ENCODE measurements around the gene DISC1.
"Not testable (repeated sequence)": the region's sequence is repeated elsewhere in the genome, so short reads cannot be mapped to it uniquely, and the experiment has no call there.

The DISC1 gene

DNA sequence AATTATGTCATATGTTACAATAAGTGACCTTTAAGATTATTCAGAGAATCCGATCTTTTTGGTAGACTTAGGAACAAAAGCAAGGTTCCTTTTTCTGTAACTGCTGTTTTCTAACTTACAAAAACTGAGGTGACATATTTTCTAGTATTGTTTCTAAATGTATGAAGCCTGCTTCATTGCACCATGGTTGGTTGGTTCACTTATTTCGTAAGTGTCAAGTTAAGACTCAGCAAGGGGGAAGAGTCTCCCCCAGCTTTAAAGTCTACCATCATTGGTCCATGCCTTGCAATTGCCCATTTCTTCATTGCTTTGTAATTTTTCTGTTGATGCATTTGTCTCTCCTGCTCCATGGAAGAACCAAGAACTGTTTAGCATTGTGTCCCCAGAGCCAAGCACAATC lies 136.9 kb downstream of the DISC1 start:
- DNase-seq (ENCODE audit: low read depth in 1 of 2, low spot score in 1 of 2), result no peak

DNA sequence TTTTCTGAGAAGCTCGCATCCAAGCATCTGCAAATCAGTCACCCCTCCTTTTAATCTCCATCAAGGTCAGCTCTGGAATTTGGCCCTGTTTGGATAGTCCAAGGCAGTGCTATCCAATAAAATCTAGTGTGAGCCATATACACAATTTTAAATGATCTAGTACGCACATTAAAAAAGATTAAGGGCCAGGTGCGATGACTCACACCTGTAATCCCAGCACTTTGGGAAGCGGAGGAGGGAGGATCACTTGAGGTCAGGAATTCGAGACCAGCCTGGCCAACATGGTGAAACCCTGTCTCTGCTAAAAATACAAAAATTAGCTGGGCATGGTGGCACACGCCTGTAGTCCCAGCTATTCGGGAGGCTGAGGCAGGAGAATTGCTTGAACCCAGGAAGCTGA lies 139.2 kb downstream of the DISC1 start:
- not testable (repeated sequence) for DNase-seq (ENCODE audit: low read depth in 1 of 2, low spot score in 1 of 2)

DNA sequence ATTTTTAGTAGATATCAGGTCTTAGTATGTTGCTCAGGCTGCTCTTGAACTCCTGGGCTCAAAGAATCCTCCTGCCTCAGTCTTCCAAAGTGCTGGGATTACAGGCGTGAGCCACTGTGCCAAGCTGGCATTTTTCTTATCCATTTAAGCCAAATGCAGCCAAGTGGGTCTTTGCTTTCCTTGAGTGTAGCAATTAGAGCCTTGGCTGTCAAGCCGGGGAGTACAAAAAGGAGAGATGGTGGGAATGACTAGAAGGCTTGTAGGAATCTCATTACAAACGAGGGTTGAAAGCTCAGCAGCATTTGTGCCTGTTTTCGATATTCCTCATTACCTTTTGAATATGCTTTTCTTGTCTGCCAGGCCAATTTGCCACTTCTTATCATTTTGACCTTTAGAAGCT lies 140.9 kb downstream of the DISC1 start:
- DNase-seq (ENCODE audit: low read depth in 1 of 2, low spot score in 1 of 2), result no peak

DNA sequence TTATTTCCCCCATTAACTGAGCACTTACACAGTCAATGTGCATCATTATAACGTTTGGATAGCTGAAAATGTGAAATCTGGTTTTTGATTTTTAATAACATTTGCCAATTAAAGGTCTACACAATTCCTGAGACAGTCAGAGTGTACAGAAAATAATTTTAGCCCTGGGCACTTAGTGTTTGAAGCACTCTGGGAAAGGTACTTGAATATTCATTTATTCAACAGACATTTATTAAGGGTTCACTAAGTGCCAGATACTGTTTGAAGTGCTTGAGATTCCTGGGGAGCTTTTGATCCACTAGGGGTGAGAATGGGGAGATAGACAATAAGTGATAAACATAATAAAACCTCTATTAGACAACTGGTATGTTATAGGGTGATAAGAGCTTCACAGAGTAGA lies 141.8 kb downstream of the DISC1 start:
- no peak for DNase-seq (ENCODE audit: low read depth in 1 of 2, low spot score in 1 of 2)

DNA sequence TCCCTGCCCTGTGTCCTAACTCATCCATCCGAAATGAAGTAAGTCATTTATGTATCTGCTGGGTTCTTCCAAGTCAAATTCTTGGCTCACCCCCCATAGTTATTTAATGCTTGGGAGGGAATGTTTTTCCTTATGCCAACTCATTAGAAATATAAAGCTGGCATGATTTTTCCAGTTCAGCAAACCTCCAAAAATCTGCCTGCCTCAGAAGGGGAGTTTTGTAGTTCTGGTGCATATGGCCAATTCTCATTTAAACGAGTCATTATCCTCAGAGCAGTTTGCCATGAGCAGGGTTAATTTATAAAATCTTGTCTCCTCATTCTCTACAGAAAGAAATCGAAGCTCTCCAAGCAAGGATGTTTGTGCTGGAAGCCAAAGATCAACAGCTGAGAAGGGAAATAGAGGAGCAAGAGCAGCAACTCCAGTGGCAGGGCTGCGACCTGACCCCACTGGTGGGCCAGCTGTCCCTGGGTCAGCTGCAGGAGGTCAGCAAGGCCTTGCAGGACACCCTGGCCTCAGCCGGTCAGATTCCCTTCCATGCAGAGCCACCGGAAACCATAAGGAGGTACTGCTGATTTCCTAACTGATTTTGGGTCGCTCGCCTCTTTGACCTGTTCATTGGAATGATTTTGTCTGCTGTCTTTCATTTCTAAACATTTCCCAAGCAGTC lies 144.1 kb downstream of the DISC1 start:
- DNase-seq (ENCODE audit: low read depth in 1 of 2, low spot score in 1 of 2), result no peak

DNA sequence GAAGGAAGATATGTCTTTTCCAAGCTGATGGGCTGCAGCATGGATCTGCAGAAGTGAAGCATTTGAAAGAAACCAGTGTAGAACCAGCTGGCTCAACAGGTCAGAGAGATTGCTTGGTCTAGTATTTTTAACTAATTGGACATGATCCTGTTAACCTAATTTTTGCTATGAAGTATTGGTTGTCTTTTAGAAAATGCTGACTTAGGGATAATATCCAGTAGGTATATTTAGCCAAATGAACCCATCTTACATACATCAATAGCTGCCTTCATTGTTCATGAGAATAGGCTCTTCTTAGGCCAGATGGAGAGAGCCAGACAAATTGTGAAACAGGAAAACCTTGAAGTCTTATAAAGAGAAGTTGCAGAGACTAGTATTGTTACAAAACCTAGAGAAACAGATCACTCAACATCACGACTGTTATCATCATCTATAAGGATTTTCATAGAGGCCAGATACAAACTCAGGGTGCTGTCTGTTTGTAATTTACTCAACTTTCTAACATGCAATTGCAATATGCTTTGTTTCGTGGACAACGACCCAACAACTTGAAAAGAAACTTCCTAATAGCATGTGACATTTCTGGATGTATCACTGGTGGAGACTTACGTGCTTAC lies 148.2 kb downstream of the DISC1 start:
- DNase-seq (ENCODE audit: low read depth in 1 of 2, low spot score in 1 of 2), result no peak

DNA sequence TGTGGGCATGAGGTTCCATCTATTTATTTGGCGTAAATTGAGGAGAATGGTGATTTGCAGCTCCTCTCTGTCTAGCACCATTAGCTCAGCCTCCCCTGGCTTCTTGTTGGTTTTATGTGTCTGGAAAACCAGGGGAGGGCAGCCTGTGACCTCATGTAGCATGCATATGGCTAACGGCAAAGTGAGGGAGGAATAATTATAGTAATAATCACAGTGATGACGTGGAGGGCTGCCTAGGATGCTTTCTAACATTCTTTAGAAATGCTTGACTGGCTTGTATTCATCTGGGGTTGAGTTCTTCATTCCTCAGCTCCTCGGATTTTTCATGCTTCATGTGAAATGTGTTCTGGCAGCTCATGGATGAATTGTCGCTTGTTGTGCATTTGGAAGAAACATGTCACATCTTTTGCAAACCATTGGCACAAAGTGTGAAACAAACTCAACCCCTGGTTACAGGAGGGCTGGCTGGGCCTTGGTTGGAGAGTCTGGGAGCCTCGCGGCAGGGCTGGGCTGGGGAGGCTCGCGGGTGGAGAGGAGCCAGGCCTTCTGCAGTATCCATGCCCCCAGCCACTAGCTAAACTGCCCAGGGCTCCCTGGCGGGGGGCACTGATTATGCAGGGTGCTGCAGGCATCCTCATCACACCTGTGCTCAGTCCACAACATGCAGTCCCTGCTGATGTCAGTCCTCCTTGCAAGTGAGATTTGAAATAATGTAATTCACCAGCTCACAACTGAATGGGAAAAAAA lies 149.6 kb downstream of the DISC1 start:
- DNase-seq (ENCODE audit: low read depth in 1 of 2, low spot score in 1 of 2), result no peak

DNA sequence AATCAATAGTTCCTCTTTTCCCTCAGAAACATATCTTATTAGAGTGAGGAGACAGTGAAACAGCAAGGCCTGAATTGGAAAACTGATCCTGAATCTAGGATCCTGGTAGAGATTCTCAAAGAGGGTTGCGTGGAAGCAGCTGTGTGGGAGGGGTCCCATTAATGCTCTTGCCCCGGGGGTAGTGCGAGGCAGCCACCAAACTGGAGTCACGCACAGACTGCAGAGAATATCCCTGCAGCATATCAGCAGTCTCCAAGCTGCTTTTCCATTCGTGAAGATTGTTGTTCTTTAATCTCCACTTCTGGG lies 150.1 kb downstream of the DISC1 start:
- DNase-seq (ENCODE audit: low read depth in 1 of 2, low spot score in 1 of 2), result no peak

DNA sequence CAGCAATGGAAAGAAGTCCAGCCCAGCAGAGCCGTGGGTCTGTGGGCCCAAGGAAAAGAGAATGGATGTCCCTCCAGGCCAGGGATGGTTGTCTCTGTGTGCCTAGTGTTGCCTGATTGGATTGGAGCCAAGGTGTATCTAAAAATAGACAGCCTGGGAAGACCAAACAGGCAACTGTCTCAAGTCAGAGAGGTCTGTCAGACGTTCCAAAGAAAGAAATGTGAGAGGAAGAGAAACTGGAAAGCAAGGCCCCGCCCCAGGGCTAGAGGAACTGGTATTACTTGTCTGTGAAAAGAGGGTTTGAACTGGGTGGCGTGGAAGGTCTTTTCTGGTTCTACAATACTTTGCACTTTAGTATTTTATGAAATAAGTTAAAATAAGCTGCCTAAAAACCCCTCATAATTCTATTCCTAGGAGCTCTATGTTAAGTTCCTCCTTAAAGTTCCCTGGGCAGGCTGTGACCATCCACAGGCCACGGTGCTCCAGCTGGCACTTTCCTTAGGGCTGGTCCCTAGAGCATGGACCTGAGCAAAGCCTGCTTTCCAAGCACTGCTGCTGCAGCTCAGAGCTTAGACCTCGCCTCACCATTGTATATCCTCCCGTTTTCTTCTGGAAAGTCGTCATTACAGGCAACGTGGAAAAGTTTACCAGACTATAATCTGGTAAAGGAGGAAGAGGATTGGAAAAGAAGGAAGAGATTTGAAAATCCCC lies 151.6 kb downstream of the DISC1 start:
- DNase-seq (ENCODE audit: low read depth in 1 of 2, low spot score in 1 of 2), result no peak

DNA sequence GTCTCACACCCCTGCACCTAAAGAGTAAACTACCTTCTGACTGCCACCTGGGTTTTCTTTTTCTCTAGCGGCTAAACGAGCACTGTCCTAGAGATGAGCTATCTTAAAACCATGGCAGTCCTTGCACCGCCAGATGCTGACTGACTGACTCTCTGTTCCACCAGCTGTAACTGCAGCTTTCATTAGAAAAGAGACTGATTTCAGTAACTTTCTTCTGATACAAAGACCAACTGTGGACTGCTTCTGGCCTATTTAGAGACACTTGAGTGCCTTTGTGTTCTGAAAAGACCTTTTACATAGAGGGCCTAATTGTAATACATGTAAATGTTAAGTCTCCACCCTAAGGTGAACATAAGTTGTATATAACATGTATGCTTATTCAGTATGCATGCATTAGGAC lies 152.5 kb downstream of the DISC1 start:
- DNase-seq (ENCODE audit: low read depth in 1 of 2, low spot score in 1 of 2), result no peak

DNA sequence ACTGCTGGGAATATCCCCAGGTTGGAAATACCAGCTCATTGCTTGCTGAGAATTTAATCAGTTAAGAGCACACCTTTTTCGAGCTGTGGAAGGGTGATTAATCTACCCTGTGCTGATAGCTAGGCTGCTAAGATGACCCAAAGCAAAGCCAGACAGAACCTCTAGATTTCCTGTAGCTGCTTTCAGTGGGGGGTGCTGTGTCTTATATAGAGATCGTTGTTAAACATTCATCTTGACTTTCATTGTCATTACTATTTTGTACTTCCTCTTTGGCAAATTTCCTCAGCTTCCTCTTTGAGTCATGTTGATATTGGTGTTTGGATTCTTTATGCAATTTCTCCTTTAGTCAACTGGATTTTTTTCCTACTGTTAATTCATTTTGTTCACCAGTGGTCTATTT lies 155.3 kb downstream of the DISC1 start:
- DNase-seq (ENCODE audit: low read depth in 1 of 2, low spot score in 1 of 2), result no peak

DNA sequence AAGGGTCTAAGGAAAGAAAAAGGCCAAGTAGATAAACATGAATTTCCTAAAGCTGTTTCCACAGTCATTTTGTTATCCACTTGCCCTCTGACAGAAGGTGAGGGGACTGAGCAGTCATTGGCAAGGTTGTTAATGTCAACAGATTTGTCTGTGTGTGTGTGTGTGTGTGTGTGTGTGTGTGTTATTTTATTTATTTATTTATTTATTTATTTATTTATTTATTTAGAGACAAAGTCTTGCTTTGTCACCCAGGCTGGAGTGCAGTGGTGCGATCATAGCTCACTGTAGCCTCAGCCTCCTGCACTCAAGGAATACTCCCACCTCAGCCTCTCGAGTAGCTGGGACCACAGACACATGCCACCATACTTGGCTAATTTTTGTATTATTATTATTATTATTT lies 158.5 kb downstream of the DISC1 start:
- not testable (repeated sequence) for DNase-seq (ENCODE audit: low read depth in 1 of 2, low spot score in 1 of 2)

DNA sequence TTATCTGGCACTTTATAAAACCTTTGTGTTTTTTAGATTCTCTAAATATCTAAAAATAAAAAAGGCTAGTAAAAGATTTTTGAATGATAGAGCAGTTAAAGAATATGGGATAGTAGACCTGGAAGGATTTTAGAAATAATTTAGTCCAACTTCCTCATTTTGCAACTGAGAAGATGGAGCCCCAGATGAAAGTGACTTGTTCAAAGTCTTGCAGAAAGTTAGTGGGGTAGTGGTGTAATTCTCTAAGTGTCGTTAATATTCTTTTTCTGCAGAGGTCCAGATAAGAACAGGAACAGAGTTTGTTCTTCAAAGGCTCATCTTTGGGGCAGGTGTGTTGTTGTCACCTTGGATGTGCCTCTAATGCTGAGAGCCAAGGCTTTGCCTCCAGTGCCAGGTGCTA lies 159.5 kb downstream of the DISC1 start:
- DNase-seq (ENCODE audit: low read depth in 1 of 2, low spot score in 1 of 2), result no peak

DNA sequence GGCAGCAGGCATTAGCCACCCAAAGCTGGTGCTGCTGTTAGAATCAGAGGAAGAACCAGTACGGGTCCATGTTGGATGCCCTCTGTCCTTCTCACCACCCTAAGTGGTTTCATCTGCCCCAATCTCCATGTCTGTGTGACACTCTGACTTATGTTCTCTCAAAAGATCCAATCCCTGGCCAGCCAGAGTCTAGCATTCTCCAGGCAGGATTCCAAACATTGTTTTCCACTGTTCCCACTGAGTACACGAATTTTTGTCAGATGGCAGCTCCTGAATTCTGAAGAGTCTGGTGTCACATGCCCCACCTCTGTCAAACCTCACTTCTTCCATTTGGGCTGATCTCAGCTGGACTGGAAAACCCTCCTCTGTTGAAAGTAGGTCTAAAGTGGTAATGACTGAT lies 166.0 kb downstream of the DISC1 start:
- no peak for DNase-seq (ENCODE audit: low read depth in 1 of 2, low spot score in 1 of 2)

DNA sequence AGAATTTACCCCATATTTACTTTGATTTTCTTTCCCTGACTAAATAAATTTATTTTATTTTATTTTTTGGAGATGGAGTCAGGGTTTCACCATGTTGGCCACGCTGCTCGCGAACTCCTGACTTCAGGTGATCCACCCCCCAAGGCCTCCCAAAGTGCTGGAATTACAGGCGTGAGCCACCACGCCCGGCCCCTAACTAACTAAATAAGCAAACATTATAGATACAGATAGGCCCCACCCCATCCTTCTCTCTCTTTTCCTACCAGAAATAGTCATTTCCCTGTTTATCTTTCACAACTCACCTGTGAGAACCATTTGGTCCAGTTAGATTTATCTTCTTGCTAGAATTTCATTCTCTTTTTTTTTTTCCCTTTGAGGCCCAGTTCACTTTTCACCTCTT lies 167.3 kb downstream of the DISC1 start:
- no peak for DNase-seq (ENCODE audit: low read depth in 1 of 2, low spot score in 1 of 2)

DNA sequence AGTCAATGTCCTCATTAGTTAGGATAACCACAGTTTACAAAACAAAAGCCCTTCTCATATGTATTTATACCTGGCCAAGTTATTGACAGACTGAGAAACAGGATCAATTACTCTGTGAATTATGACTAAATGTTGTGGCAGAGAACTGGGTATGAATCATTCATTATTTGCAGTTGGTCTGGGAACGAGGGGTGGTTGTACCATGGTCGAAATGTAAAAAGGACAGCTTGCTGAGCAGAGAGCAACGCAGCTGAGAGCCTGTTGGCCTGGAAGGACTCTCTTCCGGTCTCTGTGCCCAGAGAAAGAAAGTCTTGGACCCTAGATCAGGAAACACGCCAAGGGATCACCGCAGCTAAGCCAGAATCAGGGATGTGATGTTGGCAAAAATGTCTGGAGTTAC lies 169.6 kb downstream of the DISC1 start:
- DNase-seq (ENCODE audit: low read depth in 1 of 2, low spot score in 1 of 2), result no peak

DNA sequence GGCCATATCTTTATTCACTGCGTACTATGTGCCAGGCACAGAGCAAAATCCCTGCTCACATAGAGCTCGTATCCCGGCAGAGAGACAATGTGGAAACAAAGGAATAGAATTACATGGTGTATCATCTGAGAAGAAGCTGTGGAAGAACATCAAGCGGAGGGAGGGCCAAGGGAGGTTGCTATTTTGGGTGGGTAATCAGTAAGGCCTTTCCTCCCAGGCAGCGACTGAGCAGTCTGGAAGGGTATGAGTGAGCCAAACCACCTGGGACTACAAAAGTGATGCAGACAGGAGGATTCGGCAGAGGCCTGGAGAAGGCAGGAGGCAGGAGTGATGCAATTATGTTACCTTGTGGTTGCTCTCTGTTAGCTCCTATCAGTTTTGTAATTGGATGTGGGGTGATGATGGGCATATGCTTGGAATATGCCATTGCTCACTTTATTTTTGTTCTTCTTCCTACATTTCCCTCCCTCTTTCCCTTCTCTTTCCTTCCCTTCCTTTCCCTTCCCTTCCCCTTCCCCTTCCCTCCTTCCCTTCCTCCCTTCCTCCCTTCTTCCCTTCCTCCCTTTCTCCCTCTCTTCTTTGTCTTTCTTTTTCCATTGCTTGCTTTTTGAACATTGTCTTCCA lies 172.9 kb downstream of the DISC1 start:
- DNase-seq (ENCODE audit: low read depth in 1 of 2, low spot score in 1 of 2), result no peak

DNA sequence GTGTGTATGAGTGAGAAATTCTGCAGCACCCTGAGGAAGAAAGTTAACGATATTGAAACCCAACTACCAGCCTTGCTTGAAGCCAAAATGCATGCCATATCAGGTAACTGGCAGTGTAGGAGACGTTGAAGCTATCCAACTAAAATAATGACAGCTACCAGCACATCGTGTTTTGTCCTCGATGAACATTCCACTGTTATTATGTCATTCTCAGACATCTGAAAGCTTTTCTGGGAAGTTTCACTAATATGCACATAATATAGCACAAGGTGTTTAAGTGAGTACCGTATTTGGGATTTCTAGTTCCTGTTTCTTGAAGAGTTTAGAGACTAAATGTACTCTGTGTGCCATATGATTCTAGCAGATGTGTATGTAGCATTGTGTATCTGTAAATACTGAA lies 173.5 kb downstream of the DISC1 start:
- DNase-seq (ENCODE audit: low read depth in 1 of 2, low spot score in 1 of 2), result no peak

DNA sequence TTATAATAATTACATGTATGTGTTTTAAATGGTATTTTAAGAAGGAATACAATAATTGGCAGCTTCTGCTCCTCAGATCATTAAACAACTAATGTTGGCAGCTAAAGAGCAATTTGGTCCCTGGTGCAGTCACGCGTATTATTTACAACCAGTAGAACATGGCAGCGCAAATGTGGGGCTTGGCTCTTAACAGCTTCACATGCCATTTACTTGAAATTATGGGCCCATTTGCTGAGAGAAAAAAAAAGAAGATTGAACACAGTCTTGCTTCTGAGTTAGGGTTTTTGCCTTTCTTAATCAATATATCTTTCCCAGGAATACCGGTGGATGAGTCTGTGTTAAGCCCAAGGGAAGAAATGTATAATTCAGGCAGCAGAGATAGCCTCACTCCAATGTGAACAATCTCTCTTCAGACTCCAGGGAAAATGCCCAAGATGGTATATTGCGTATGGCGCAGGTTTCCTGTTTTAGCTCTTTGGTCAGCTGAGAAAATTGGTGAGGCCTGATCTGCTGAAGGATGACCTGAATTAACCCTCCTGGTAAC lies 174.5 kb downstream of the DISC1 start:
- no peak for DNase-seq (ENCODE audit: low read depth in 1 of 2, low spot score in 1 of 2)

DNA sequence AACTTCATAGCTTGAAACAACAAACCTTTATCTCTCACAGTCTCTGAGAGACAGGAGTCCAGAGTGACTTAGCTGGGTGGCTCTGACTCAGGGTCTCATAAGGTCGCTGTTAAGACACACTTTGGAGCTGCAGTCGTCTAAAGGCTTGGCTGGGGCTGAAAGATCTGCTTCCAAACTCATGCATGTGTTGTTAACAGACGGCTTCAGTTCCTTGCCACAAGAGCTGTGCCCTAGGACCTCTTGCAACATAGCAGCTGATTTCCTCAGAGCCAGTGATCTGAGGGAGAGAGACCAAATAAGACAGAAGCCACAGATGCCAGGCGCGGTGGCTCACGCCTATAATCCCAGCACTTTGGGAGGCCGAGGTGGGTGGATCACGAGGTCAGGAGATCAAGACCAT lies 176.8 kb downstream of the DISC1 start:
- DNase-seq (ENCODE audit: low read depth in 1 of 2, low spot score in 1 of 2), result no peak

All from activated T-helper 1 cell treated with anti-CD3 and anti-CD28 coated beads, Interleukin-2, amount 50 U/mL, for 16 hours (primary cell).